Smooth muscle cell (in vitro differentiated cells): ENCODE measurements around the gene CCNY. TPM values are rescaled to one million over a fixed set of nuclear protein-coding genes. Genes with fewer than 3 reads are reported as not detected.

ENCODE experiments used
- DNase-seq: peaks from one replicate; lab custom pipeline; 2025; ENCODE audit not compliant: unreplicated experiment; lab: John Stamatoyannopoulos, UW
- H2AFZ ChIP-seq: fragments of 200-600 bp; sonication (generic); 2 replicates; pipeline ENCODE4 v1.6.0; 2016; ENCODE audit warnings: antibody characterized with exemption, low read depth, mild to moderate bottlenecking
- H3F3A ChIP-seq: fragments of 200-600 bp; sonication (generic); 2 replicates; pipeline ENCODE4 v1.6.0; 2017; ENCODE audit warnings: antibody characterized with exemption, low read depth
- H3K27ac ChIP-seq: fragments of 200-600 bp; sonication (generic); 2 replicates; pipeline ENCODE4 v1.5.1; 2016; ENCODE audit warnings: low read depth, mild to moderate bottlenecking
- H3K27me3 ChIP-seq: fragments of 200-600 bp; sonication (generic); 2 replicates; pipeline ENCODE4 v1.6.1; 2016; ENCODE audit warnings: low read depth, mild to moderate bottlenecking
- H3K36me3 ChIP-seq: fragments of 200-600 bp; sonication (generic); 2 replicates; pipeline ENCODE4 v1.5.1; 2016; ENCODE audit warnings: low read depth
- H3K4me1 ChIP-seq: fragments of 200-600 bp; sonication (generic); 2 replicates; pipeline ENCODE4 v1.5.1; 2016; ENCODE audit warnings: low read depth
- H3K4me2 ChIP-seq: fragments of 200-600 bp; sonication (generic); 2 replicates; pipeline ENCODE4 v1.6.0; 2016; ENCODE audit warnings: mild to moderate bottlenecking
- H3K4me3 ChIP-seq: fragments of 200-600 bp; sonication (generic); 2 replicates; pipeline ENCODE4 v1.5.1; 2016; ENCODE audit warnings: mild to moderate bottlenecking
- H3K79me2 ChIP-seq: fragments of 200-600 bp; sonication (generic); 2 replicates; pipeline ENCODE4 v1.6.0; 2016; ENCODE audit warnings: low read depth, mild to moderate bottlenecking
- H3K9ac ChIP-seq: fragments of 200-600 bp; sonication (generic); 2 replicates; pipeline ENCODE4 v1.6.0; 2016; ENCODE audit warnings: low read depth
- H3K9me3 ChIP-seq: fragments of 200-600 bp; sonication (generic); replicated peaks from 2 replicates; pipeline ENCODE4 v1.5.1; 2016; ENCODE audit warnings: low read depth
- H4K20me1 ChIP-seq: fragments of 200-600 bp; sonication (generic); 2 replicates; pipeline ENCODE4 v1.6.0; 2016; ENCODE audit warnings: low read depth
- CTCF ChIP-seq: fragments of 200-600 bp; sonication (generic); IDR thresholded peaks from 2 replicates; pipeline ENCODE4 v1.5.1; 2017; ENCODE audit warnings: borderline replicate concordance, mild to moderate bottlenecking, antibody characterized with exemption; ENCODE audit not compliant: insufficient read depth, poor library complexity, severe bottlenecking
- WGBS: methylation state at CpG from one replicate; pipeline ENCODE4 v1.1.7; 2016; ENCODE audit warnings: low lambda C conversion rate; 5-methylcytosine and 5-hydroxymethylcytosine counted together
- polyA plus RNA-seq: library from polyadenylated mRNA; unstranded; fragments of >200 nt; fragmentation: Nextera tagmentation; extraction: Ambion mirVana; gene quantifications from 2 replicates; pipeline ENCODE4 v1.2.1, GENCODE V29; 2016
- total RNA-seq: library from RNA; depleted of rRNA; stranded (reverse); fragments of >200 nt; gene quantifications from 2 replicates; pipeline ENCODE4 v1.2.3, GENCODE V29; 2014

The CCNY gene
- total and polyA plus RNA-seq, 2 experiments from 2014 or later = 46.9 to 57.5 TPM

GRCh38 chr10:35579726-35580422 lies 243.6 kb downstream of the CCNY start:
- H3K27me3 ChIP-seq = no peaks in the 10 kb centered on the region
- no peak overlapping the region for H3K27ac ChIP-seq
- no peak overlapping the region for H3K4me3 ChIP-seq
- no peak overlapping the region for H3K9ac ChIP-seq
- 92% methylated on average over 12 of the region's 12 CpGs for WGBS
- TF ChIP-seq CTCF = no peak
- no peak overlapping the region for H3K4me2 ChIP-seq
- no peak overlapping the region for H2AFZ ChIP-seq
- H3K9me3 ChIP-seq = no peaks in the 10 kb centered on the region
- H3F3A ChIP-seq = no peaks in the 10 kb centered on the region
- H4K20me1 ChIP-seq = no peaks in the 10 kb centered on the region
- H3K4me1 ChIP-seq = no peaks in the 10 kb centered on the region
- no peaks in the 10 kb centered on the region for H3K36me3 ChIP-seq
- no peaks in the 10 kb centered on the region for H3K79me2 ChIP-seq
- DNase-seq = no peak

DNA sequence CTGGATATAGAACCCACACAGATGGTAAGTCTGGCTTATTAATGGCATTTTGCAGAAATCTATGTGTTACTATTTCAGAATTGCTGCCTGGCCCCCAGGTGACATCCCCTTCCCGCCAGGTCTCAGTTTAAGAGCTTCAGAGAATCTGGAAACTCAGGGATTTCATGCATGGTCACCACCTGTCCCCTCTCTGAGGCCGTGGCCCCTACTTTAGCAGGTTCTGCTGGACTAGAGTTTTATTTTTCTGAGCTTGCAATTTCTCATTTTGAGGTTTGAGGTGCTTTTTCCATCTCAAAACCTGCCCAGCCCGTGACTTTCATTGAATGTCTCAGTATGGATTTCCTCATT lies 244.1 kb downstream of the CCNY start:
- H3K36me3 ChIP-seq = no peaks in the 10 kb centered on the region
- H4K20me1 ChIP-seq = no peaks in the 10 kb centered on the region
- 93% methylated on average over 3 of the region's 3 CpGs for WGBS
- H3K79me2 ChIP-seq = no peaks in the 10 kb centered on the region
- no peak overlapping the region for H3K4me3 ChIP-seq
- TF ChIP-seq CTCF = no peak
- no peak overlapping the region for H3K9ac ChIP-seq
- no peaks in the 10 kb centered on the region for H3K27me3 ChIP-seq
- no peaks in the 10 kb centered on the region for H3K4me1 ChIP-seq
- H3F3A ChIP-seq = no peaks in the 10 kb centered on the region
- H2AFZ ChIP-seq = no peak overlapping the region
- no peak overlapping the region for H3K4me2 ChIP-seq
- DNase-seq = no peak
- no peaks in the 10 kb centered on the region for H3K9me3 ChIP-seq
- H3K27ac ChIP-seq = no peak overlapping the region

- 95% methylated on average over 6 of the region's 6 CpGs for WGBS
- no peak for TF ChIP-seq CTCF
These were observed 245.3 kb downstream of the CCNY start for GRCh38 chr10:35581655-35582054.

DNA sequence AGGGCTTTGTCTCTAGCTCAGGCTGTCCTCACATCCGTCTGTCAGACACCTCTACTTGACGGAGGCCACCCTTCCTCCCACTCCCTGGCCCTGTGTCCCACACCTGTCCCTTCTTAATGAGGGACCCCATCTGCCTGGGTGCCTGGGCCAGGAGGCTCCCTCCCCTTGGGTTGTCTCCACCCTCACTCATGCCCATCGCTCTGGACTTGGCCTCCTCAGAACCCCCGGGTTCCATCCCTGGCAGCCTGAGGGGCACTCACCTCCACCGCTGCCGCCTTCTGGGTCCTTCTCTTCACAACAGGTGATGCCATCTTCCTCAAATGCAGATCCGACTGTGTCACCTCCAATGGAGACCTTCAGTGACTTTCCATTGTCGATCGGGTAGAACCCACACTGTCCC lies 248.6 kb downstream of the CCNY start:
- Histone ChIP-seq H3K27ac (no peak overlapping the region), H3K9ac (no peak overlapping the region), H3K9me3 (no peaks in the 10 kb centered on the region), H2AFZ (no peak overlapping the region), H3F3A (no peaks in the 10 kb centered on the region), H4K20me1 (no peaks in the 10 kb centered on the region), H3K27me3 (peaks cover 6% of the 10 kb centered on the region), H3K79me2 (no peaks in the 10 kb centered on the region), H3K4me2 (no peak overlapping the region), H3K4me3 (no peak overlapping the region), H3K4me1 (no peaks in the 10 kb centered on the region), H3K36me3 (no peaks in the 10 kb centered on the region)
- DNase-seq = no peak
- TF ChIP-seq CTCF = no peak
- WGBS = 97% methylated on average over 9 of the region's 9 CpGs

More at GRCh38 chr10:35581655-35582054, 245.3 kb downstream of the CCNY start:
- Histone ChIP-seq H3K27me3 (peaks cover 6% of the 10 kb centered on the region), H3F3A (no peaks in the 10 kb centered on the region), H3K79me2 (no peaks in the 10 kb centered on the region), H3K36me3 (no peaks in the 10 kb centered on the region), H3K27ac (no peak overlapping the region), H2AFZ (no peak overlapping the region), H3K9me3 (no peaks in the 10 kb centered on the region), H3K4me1 (no peaks in the 10 kb centered on the region), H4K20me1 (no peaks in the 10 kb centered on the region), H3K4me3 (no peak overlapping the region), H3K9ac (no peak overlapping the region), H3K4me2 (no peak overlapping the region)
- no peak for DNase-seq
